Measurements from ENCODE around the gene STRN4. TPM values are rescaled to one million over a fixed set of nuclear protein-coding genes. Genes with fewer than 3 reads are reported as not detected.

Gene STRN4
- total RNA-seq, 1 experiment from 2014 or later = 143 TPM

- peak overlapping the region; percentile 53 for H3K27ac ChIP-seq (ENCODE audit: insufficient read length, low read depth, low read length)
- no peak overlapping the region for H3K56ac ChIP-seq (ENCODE audit: insufficient read length, low read depth, low read length)
- no peak overlapping the region for H2BK20ac ChIP-seq (ENCODE audit: low read depth, low read length, poor library complexity, severe bottlenecking)
- H3K4ac ChIP-seq (ENCODE audit: low read depth, low read length) = no peak overlapping the region
- H2BK12ac ChIP-seq (ENCODE audit: insufficient read length, low read depth, low read length) = no peak overlapping the region
- no peak overlapping the region for H4K5ac ChIP-seq (ENCODE audit: insufficient read length, low read depth, low read length)
- no peak overlapping the region for H2BK5ac ChIP-seq (ENCODE audit: insufficient read length, low read length)
- H3K27ac Mint-ChIP-seq = peak overlapping the region; percentile 99; a peak in 6 of 7 replicates
- no CpG with 5 or more reads among the region's 2 CpGs for WGBS (ENCODE audit: extremely low coverage, insufficient read length, low lambda C conversion rate)
- H2AFZ ChIP-seq (ENCODE audit: low read length) = no peak overlapping the region
- no peak overlapping the region for H2BK15ac ChIP-seq (ENCODE audit: low read depth, low read length)
- H3K27me3 ChIP-seq (ENCODE audit: insufficient read depth, low read length) = no peaks in the 10 kb centered on the region
- no peak overlapping the region for H3K14ac ChIP-seq (ENCODE audit: insufficient read depth, low read length)
- peaks cover 4% of the 10 kb centered on the region for H4K20me1 ChIP-seq (ENCODE audit: control insufficient read depth, insufficient read depth, insufficient read length)
- peak overlapping the region; percentile 97 to 100 for H3K4me3 Mint-ChIP-seq
- TF ChIP-seq, protein P1, sequence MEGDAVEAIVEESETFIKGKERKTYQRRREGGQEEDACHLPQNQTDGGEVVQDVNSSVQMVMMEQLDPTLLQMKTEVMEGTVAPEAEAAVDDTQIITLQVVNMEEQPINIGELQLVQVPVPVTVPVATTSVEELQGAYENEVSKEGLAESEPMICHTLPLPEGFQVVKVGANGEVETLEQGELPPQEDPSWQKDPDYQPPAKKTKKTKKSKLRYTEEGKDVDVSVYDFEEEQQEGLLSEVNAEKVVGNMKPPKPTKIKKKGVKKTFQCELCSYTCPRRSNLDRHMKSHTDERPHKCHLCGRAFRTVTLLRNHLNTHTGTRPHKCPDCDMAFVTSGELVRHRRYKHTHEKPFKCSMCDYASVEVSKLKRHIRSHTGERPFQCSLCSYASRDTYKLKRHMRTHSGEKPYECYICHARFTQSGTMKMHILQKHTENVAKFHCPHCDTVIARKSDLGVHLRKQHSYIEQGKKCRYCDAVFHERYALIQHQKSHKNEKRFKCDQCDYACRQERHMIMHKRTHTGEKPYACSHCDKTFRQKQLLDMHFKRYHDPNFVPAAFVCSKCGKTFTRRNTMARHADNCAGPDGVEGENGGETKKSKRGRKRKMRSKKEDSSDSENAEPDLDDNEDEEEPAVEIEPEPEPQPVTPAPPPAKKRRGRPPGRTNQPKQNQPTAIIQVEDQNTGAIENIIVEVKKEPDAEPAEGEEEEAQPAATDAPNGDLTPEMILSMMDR (conservative IDR thresholded peaks at IDR 0.05) = no peak
- peaks cover 23% of the 10 kb centered on the region for H3K23me2 ChIP-seq (ENCODE audit: insufficient read length, low read depth, low read length, poor library complexity, severe bottlenecking)
- H3K79me2 ChIP-seq (ENCODE audit: insufficient read depth, low read length) = peaks cover 43% of the 10 kb centered on the region; the same call in 1 of the 2 replicates
- H3K79me1 ChIP-seq (ENCODE audit: insufficient read depth, low read depth, low read length, poor library complexity, severe bottlenecking) = peaks cover 12% of the 10 kb centered on the region
- H3K9me3 Mint-ChIP-seq = no peaks in the 10 kb centered on the region; a peak in 1 of 5 replicates
- peak overlapping the region; percentile 96 for H3K4me2 ChIP-seq (ENCODE audit: insufficient read depth, insufficient read length, low read length)
- peaks cover 5% of the 10 kb centered on the region; the same call in 1 of the 2 replicates for H3K4me1 ChIP-seq (ENCODE audit: insufficient read depth, low read length)
- no peaks in the 10 kb centered on the region; the same call in 1 of the 2 replicates for H3K27me3 Mint-ChIP-seq (ENCODE audit: low read depth)
- no peak overlapping the region for H2AK5ac ChIP-seq (ENCODE audit: insufficient read length, low read length)
- no peak overlapping the region for H4K91ac ChIP-seq (ENCODE audit: insufficient read length, low read depth, low read length)
- H3K18ac ChIP-seq (ENCODE audit: insufficient read length, low read depth, low read length) = peak overlapping the region; percentile 83
- peaks cover 26 to 36% of the 10 kb centered on the region in 2 experiments for H3K4me1 Mint-ChIP-seq
- no peaks in the 10 kb centered on the region for H3K9me3 ChIP-seq (ENCODE audit: control insufficient read depth, low read depth, low read length)
- peaks cover 59 to 75% (median 64%) of the 10 kb centered on the region in 3 experiments for H3K36me3 Mint-ChIP-seq (ENCODE audit: insufficient read depth in 1 of 3, low read depth in 3 of 3)
- no peak overlapping the region for H2BK120ac ChIP-seq (ENCODE audit: low read depth, low read length, poor library complexity, severe bottlenecking)
- H3K23ac ChIP-seq (ENCODE audit: insufficient read length, low read depth, low read length) = no peak overlapping the region
- H3T11ph ChIP-seq (ENCODE audit: low read length) = no peak overlapping the region
- H4K8ac ChIP-seq (replicated peaks; ENCODE audit: insufficient read length, low read depth, low read length) = no peak overlapping the region
- DNase-seq = no peak
- H3K9ac ChIP-seq (ENCODE audit: extremely low read depth, insufficient read length, low read length) = no peak overlapping the region
Measured at GRCh38 chr19:46783670-46784069, 37.4 kb upstream of the STRN4 start.
